ENCODE measurements around the gene TGOLN2.
A peak's percentile ranks its signal among the peaks of the same experiment; 100 is the strongest.
"Not testable (repeated sequence)": the region's sequence is repeated elsewhere in the genome, so short reads cannot be mapped to it uniquely, and the experiment has no call there.

The TGOLN2 gene

GRCh38 chr2:85329181-85329651 is 1.4 kb upstream of the TGOLN2 start:
- TF ChIP-seq JUND (IDR thresholded peaks at IDR 0.05; ENCODE audit: low read depth) = no peak
- in situ Hi-C loops (cut with HindIII; ENCODE audit: low pct_unique_long_range_greater_than_20kb, low sequenced_read_pairs) = no loop called here
- DNase-seq (ENCODE audit: low read depth in 1 of 2, low spot score in 1 of 2) = no peak

GRCh38 chr2:85327160-85327821 is 498 bp downstream of the TGOLN2 start:
- no peak for TF ChIP-seq JUND (IDR thresholded peaks at IDR 0.05; ENCODE audit: low read depth)
- DNase-seq (ENCODE audit: low read depth in 1 of 2, low spot score in 1 of 2) = peak in 1 of 2 experiments; percentile 22
- in situ Hi-C loops (cut with HindIII; ENCODE audit: low pct_unique_long_range_greater_than_20kb, low sequenced_read_pairs) = no loop called here

GRCh38 chr2:85326406-85327159 is 1.2 kb downstream of the TGOLN2 start:
- DNase-seq (ENCODE audit: low read depth in 1 of 2, low spot score in 1 of 2) = no peak
- in situ Hi-C loops (cut with HindIII; ENCODE audit: low pct_unique_long_range_greater_than_20kb, low sequenced_read_pairs) = no loop called here
- TF ChIP-seq JUND (IDR thresholded peaks at IDR 0.05; ENCODE audit: low read depth) = no peak

- DNase-seq (ENCODE audit: low read depth in 1 of 2, low spot score in 1 of 2) = no peak
- no peak for TF ChIP-seq JUND (IDR thresholded peaks at IDR 0.05; ENCODE audit: low read depth)
- in situ Hi-C loops (cut with HindIII; ENCODE audit: low pct_unique_long_range_greater_than_20kb, low sequenced_read_pairs) = no loop called here
Observed at GRCh38 chr2:85325466-85325811, 2.4 kb downstream of the TGOLN2 start.

GRCh38 chr2:85324639-85325465 is 2.9 kb downstream of the TGOLN2 start:
- TF ChIP-seq JUND (IDR thresholded peaks at IDR 0.05; ENCODE audit: low read depth) = no peak
- in situ Hi-C loops (cut with HindIII; ENCODE audit: low pct_unique_long_range_greater_than_20kb, low sequenced_read_pairs) = no loop called here
- no peak for DNase-seq (ENCODE audit: low read depth in 1 of 2, low spot score in 1 of 2)

GRCh38 chr2:85323988-85324367 is 3.8 kb downstream of the TGOLN2 start:
- DNase-seq (ENCODE audit: low read depth in 1 of 2, low spot score in 1 of 2); in situ Hi-C loops (cut with HindIII; ENCODE audit: low pct_unique_long_range_greater_than_20kb, low sequenced_read_pairs): not testable (repeated sequence)

GRCh38 chr2:85323351-85323987 is 4.3 kb downstream of the TGOLN2 start:
- no peak for DNase-seq (ENCODE audit: low read depth in 1 of 2, low spot score in 1 of 2)
- in situ Hi-C loops (cut with HindIII; ENCODE audit: low pct_unique_long_range_greater_than_20kb, low sequenced_read_pairs) = no loop called here

GRCh38 chr2:85319796-85320195 is 8.0 kb downstream of the TGOLN2 start:
- in situ Hi-C loops (cut with HindIII; ENCODE audit: low pct_unique_long_range_greater_than_20kb, low sequenced_read_pairs) = no loop called here
- TF ChIP-seq JUND (IDR thresholded peaks at IDR 0.05; ENCODE audit: low read depth) = no peak
- no peak for DNase-seq (ENCODE audit: low read depth in 1 of 2, low spot score in 1 of 2)

More at GRCh38 chr2:85323351-85323987, 4.3 kb downstream of the TGOLN2 start:
- no peak for TF ChIP-seq JUND (IDR thresholded peaks at IDR 0.05; ENCODE audit: low read depth)

- in situ Hi-C loops (cut with HindIII; ENCODE audit: low pct_unique_long_range_greater_than_20kb, low sequenced_read_pairs) = no loop called here
- no peak for TF ChIP-seq JUND (IDR thresholded peaks at IDR 0.05; ENCODE audit: low read depth)
- DNase-seq (ENCODE audit: low read depth in 1 of 2, low spot score in 1 of 2) = no peak
Observed at GRCh38 chr2:85318222-85319074, 9.3 kb downstream of the TGOLN2 start.

GRCh38 chr2:85315921-85316320 is 11.9 kb downstream of the TGOLN2 start:
- in situ Hi-C loops (cut with HindIII; ENCODE audit: low pct_unique_long_range_greater_than_20kb, low sequenced_read_pairs) = not testable (repeated sequence)

GRCh38 chr2:85314884-85315242 is 12.9 kb downstream of the TGOLN2 start:
- TF ChIP-seq JUND (IDR thresholded peaks at IDR 0.05; ENCODE audit: low read depth) = no peak
- in situ Hi-C loops (cut with HindIII; ENCODE audit: low pct_unique_long_range_greater_than_20kb, low sequenced_read_pairs) = no loop called here
- no peak for DNase-seq (ENCODE audit: low read depth in 1 of 2, low spot score in 1 of 2)

More at GRCh38 chr2:85315921-85316320, 11.9 kb downstream of the TGOLN2 start:
- not testable (repeated sequence) for DNase-seq (ENCODE audit: low read depth in 1 of 2, low spot score in 1 of 2)

GRCh38 chr2:85312404-85312803 is 15.4 kb downstream of the TGOLN2 start:
- in situ Hi-C loops (cut with HindIII; ENCODE audit: low pct_unique_long_range_greater_than_20kb, low sequenced_read_pairs) = no loop called here
- TF ChIP-seq JUND (IDR thresholded peaks at IDR 0.05; ENCODE audit: low read depth) = no peak
- no peak for DNase-seq (ENCODE audit: low read depth in 1 of 2, low spot score in 1 of 2)
